Endothelial cell of hepatic sinusoid (primary cell): Measurements from ENCODE around the gene ABL1.

Source experiments
- in situ Hi-C: cut with HindIII; loops from 2 replicates; pipeline ENCODE4 v1.10.0; 2017; ENCODE audit warnings: low sequenced_read_pairs

The ABL1 gene

DNA sequence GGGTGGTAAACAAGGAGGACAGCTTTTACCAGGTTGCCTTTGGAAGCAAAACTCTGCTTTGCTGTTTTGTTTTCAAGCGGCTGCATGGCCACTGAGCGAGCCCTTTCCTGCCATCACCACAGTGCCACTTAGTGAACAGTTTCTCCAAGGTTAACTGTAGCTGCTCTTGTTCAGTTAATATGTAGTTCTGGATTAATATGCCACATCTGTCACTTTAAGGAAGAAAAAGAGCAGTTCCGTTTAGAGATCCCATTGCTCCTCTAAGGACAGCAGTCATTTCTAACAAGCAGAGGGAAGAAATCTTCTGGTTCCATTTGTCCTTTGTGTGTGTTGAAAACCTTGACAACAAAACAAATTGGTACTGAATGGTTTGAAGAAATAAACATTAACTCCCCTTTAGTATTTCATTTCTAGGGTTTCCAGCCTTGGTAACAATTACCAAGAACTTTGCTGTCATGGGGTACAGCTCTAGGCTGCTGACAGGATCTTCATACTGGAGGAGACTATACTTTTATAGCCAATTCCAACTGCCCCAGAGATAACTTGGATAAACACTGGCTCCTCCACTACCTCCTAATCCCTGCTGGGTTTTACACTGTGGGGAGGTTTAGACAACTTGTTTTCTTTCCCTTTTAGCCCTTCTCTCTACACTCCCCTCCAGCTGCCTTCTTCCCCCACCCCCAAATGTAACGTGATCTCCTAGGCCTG, 10.3 kb upstream of the ABL1 start:
- in situ Hi-C loops: loop anchor here (5.0 kb wide), 1 partner anchor 32 kb away; no protein-coding TSS in a partner anchor

DNA sequence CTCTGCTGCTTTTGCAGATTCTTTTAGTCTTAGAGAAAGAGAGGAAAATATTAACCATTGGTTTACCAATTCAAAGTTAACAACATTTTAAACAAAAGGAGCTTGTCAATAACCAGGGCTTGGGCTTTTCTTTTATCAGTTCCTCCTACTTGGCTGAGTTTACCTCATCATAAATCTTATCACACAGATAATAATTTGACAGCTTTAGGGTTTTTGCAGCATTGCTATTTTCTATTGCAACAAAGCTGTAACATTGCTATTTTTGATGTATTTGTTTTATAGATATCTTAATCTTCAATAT, 9.8 kb upstream of the ABL1 start:
- in situ Hi-C loops: loop anchor here (5.0 kb wide), 1 partner anchor 33 kb away; no protein-coding TSS in a partner anchor

- in situ Hi-C loops: loop anchor here (5.0 kb wide), 1 partner anchor 34 kb away; no protein-coding TSS in a partner anchor
Measured at GRCh38 chr9:130825809-130826208, 9.2 kb upstream of the ABL1 start.

DNA sequence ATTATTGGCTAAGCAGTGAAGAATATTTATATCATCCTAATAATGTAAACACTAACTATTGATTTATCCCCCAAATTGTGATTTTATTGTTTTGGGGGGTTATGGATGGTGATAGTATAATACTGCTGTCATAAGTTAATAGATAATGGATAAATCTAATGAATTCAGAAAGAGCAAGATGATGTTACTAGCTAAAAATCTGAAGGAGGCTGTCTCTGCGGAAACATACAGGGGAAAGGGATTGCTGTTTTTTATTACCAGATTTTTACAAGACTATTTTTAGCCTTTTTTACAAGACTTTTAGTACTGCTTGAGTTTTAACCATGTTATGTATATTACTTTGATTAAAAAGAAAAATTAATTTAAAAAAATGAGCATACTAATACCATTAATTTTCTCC, 5.3 kb upstream of the ABL1 start:
- in situ Hi-C loops: loop anchor here (5.0 kb wide), 1 partner anchor 37 kb away; no protein-coding TSS in a partner anchor

DNA sequence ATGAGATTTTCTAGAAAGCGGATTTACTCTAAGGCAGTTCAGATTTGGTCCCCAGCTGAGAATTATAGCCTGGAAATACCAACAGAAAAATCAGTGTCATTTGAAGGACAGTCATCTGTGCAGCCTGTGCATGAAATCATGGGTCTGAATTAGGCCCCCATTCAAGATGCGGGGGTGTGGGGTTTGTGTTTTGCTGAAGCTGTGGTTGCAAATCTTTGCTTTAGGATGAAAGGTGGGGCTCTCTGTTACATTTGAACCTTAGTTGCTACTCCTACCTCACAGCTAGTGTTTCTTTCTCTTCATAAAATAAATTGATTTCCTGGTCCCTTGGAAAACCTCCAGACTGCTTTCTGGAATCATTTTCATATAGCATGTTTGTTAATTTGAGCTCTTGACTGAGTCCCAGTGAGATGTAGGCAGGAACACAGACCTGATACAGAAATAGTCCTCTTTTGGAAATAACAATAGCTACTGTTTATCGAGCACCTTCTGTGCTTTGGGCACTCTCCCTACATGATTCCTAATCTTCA, 4.8 kb upstream of the ABL1 start:
- in situ Hi-C loops: no loop called here

DNA sequence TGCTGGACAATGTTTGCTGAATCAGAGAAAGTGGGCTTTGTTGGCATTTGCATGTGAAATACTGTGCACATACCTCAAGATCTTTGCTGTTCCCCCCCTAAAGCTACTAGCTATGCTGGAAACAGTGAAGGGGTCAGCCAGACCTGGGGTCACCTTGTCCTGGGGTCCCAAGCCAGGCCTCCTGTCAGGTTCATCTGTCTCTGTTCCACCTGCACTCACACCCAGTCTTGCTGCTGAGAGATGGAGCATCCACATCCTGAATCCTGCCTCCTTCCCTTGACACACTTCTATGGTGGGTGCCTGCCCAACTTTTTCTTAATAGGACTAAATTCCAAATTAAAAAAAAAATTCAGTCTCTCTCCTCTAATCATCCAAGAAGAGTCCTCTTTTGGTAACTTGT, 4.0 kb upstream of the ABL1 start:
- in situ Hi-C loops: no loop called here

DNA sequence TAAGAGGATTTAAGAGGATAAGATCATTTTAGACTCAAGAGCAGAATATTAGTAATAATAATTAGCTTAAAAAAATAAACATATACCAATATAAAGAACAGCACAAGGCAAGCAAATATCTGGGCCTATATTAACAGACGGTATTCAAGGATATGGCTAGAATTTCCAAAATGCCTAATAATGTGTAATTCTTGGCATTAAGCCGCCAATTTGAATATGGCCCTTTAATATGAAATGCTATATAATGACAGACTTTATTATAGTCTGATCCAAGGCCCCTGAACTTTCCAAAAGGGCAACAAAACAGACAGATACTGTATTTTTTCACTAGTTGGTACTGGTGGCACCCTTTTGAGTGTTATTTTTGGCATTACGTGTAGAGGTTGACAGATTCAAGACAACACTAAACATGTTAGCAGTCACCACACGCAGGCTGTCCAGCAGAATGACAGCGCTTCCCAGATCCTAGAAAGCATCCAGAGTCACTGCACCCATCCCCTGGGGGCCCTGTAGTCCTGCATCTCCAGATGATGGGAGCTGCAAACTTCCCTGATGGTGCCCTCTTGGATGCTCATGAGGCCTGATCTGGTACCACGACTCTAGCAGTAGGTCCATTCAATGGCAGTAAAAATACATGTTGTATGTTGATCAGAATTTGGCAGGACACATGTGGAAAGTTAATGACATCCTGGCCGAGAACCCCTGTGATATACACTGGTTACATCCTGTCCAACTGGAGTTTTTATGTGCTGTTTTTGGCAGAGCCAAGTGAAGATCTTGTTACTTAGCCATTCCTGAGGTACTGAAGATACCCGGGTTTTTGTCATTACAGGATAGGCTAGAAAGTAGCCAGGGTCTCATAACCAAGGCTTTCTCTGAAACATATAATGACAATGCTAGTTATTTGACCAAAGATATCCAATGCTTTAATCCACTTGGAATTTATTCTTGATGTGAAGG, 1.7 kb upstream of the ABL1 start:
- in situ Hi-C loops: no loop called here

DNA sequence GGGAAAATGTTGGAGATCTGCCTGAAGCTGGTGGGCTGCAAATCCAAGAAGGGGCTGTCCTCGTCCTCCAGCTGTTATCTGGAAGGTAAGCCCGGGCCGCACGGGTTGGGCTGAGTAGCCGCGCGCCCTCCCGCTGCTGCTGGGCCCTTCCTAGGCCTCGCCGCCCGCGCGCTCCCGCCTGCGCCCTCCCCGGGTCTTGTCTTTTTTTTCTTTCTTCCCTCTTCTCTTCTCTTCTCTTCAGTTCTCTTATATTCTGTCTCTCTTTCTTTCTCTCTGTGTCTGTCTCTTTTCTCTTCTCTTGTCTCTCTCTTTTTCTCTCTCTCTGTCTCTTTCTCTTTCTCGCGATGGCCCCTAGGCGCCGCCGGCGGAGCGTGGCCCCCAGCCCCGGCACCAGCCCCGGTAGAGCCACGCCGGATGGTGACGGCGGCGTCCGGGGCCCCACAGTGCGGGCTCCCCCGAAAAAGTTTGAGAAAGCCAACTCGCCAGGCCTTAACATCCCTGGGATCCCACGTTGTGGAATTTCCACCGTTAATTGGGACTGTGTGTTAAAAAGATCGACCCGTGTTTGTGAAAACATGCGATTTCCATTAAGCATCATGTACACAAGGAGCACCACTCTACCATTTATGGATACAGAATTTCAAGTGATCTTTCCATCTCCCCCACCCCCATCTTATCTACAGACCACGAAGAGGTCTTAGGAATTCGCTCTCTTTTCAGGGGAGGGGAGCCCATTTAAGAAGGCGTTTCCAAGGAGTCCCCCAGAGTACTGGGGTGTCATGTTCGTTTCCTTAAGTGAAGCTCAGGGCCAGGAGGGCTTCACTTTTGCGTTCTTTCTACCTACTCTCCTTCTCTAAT, 616 bp downstream of the ABL1 start:
- in situ Hi-C loops: loop anchor here (5.0 kb wide), 1 partner anchor 98 kb away; no protein-coding TSS in a partner anchor

DNA sequence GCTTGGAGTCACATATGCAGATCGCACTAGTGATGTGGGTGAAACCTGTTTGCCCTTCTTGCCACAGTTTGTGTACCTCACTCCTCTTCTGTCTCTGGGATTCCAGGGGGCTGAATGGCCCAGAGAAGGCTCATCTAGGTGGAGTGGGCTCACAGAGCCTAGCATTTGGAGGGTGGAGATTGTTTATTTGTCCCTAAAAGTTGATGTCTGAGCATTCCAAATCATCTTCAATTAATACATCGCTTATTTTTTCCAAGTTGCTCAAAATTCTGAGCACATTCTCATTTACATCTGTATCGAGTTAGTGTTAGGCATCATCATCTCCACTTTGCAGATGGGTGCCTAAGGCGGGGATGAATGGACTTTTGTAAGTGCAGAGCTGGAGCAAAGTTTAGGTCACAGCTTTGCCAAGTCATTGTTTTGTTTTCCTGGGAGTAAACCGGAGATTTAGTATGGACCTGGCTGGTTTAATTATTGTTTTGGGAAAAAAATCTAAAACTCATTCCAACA, 2.0 kb downstream of the ABL1 start:
- in situ Hi-C loops: loop anchor here (5.0 kb wide), 1 partner anchor 100 kb away; no protein-coding TSS in a partner anchor

GRCh38 chr9:130837643-130838042, 2.6 kb downstream of the ABL1 start:
- in situ Hi-C loops: loop anchor here (5.0 kb wide), 1 partner anchor 100 kb away; no protein-coding TSS in a partner anchor

- in situ Hi-C loops: loop anchor here (5.0 kb wide), 1 partner anchor 102 kb away; no protein-coding TSS in a partner anchor
Measured at GRCh38 chr9:130839132-130840111, 4.4 kb downstream of the ABL1 start.

DNA sequence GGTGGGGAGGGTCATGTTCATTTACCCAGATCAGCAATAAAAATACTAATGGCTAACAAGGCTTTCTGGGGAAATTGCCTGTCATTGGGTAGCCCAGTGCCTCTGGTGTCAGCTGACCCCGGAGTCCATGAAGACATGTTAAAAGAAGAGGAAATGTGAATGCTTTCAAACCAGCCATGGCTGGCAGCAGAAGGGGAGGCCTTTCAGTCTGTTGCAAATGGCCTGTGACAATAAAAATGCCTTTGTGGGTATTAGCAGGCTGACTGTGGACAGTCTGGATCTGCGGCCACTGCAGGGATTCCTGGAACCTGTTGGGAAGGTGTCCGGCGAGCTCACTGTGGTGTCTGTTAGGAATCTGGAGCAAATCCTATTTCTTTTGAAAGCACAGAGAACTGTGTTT, 7.5 kb downstream of the ABL1 start:
- in situ Hi-C loops: no loop called here

DNA sequence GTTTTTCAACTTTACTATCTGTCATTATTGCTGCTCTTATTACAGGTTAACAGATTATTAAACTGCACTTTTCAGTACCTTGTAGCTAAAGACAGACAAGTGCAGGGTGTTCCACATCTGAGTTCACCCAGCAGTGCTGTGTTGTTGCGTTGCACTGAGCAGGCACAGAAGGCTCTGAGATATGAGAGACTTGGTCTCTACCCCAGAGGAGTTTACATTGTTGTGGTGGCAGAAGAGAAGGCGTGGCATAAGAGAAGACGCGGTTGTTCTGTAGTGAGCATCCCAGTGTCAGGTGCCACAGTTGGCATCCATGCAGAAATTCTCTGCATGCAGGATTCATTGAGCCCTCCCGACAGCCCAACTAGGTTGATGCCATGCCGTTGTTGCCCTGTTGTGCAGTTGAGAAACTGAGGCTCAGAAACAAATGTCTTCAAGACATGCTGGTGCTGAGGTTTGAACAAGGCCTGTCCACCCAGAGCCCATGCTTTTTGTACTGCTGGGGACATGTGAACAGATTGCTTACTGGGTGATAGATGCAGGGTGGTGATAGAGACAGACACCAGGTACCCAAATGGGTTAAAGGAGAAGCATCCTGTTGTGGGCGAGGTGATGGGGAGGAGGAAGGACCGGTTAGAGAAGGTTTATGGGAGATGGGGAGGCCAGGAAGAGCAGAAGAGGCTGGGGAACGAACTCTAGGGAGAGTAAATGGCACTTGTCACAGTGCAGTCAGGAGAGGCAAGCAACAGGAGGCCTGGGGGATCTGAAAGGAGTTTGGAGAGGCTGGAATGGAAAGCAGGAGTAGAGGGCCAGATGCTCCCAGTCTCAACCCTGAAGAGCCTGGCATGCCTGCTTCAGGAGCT, 8.2 kb downstream of the ABL1 start:
- in situ Hi-C loops: no loop called here

DNA sequence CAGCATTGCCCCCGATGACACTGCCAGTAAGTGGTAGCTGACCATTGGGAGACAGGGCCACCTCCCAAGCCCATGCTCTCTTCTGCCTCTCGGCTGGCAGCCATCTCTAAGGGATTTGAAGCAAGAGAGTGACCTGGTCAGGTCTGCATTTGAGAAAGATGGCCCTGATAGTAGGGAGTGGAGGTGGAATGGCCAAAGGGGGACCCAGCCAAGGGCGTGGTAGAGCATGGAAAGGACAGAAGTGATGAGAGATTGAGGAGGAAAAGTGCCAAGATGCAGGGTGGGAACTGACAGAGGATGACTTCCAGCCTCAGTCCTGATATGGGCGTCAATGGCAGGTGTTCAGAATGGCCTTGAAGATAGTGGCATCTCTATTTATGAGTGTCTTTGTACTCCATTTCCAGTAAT, 9.0 kb downstream of the ABL1 start:
- in situ Hi-C loops: no loop called here

- in situ Hi-C loops: no loop called here
Measured at GRCh38 chr9:130845254-130845653, 10.2 kb downstream of the ABL1 start.

GRCh38 chr9:130845901-130846481, 10.9 kb downstream of the ABL1 start:
- in situ Hi-C loops: no loop called here

DNA sequence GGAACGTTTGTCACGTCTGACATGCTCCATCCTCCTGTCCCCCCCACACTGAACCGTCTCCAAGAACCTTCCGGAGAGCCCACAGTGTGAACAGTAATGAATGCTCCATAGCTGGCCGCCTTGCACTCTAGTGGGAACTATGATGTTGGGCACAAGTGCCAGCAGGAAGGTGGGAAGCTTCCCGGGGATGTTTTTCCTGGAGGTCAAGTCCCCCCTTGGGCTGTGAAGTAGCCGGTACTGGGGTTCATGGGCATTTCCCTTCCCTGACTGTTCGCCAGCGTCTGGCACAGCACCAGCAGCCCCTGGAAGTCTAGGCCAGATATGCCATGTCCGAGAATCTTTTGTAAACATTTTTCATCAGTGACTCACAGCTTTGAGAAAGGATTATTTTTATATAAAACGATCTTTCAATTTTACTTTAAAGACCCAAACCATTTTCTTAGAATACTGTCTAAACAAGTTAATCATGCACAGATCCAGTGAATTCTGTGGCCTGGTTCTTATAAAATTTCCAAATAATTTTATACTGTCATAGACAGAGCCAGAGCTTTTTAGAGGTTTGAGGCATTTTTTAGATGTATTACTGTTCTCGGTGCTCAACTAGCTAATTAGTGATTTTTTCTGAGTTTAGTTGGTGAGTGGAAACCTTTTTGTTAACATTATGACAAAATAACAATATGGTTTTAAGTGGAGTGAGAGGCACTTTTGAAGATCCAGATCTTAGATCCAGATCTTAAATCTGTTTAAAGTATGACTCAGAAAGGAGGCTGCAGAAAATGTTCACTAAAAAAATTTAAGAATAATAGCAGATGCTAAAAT, 11.6 kb downstream of the ABL1 start:
- in situ Hi-C loops: no loop called here
